NCI-H524 treated with DMSO at 0.1 percent for 48 hours (cell line): ENCODE data around the gene PTCH2.
A peak's percentile ranks its signal among the peaks of the same experiment; 100 is the strongest.

Experiments
- DNase-seq: peaks from one replicate; lab custom pipeline; 2025; lab: John Stamatoyannopoulos, UW

Gene PTCH2

DNA sequence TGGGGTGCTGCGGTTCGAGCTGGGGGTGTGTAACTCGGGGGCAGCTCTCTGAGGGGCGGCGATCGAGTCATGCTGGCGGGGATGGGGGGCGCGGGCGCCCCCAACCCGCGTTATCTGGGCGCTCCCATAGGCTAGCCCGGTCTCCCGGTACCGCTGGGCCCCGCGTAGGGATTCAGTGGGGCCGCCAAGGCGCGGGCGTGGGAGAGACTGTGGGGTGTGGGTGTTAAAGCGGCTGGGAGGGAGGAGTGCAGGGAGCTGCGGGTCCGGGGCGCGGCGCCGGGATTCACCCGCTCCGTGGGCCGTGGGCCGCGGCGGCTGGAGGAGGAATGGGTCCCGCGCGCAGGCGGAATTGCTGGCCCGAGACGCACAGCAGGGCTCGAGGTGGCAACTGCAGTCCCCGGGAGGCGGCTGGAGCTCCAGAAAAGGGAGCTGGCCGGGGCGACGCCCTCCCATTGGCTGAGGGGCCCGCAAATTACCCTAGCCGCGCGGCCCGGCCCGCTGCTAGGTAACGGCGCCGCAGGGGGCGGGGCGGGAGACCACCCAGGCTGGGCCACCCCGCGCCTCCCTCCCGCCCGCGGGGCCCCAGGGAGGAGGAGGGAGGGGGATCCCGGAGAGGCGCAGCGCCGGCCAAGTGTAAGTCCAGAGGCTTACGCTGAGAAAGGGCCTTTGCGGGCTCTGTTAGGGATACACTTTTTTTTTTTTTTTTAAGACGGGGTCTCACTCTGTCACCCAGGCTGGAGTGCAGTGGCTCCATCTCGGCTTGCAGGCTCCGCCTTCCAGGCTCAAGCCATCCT lies at the start of gene PTCH2:
TSS of gene PTCH2 (minus strand) at position 392 of the 794 bp plus-strand sequence. CDS start at position 71, 321 bp downstream.
- peak; percentile 25 for DNase-seq

DNA sequence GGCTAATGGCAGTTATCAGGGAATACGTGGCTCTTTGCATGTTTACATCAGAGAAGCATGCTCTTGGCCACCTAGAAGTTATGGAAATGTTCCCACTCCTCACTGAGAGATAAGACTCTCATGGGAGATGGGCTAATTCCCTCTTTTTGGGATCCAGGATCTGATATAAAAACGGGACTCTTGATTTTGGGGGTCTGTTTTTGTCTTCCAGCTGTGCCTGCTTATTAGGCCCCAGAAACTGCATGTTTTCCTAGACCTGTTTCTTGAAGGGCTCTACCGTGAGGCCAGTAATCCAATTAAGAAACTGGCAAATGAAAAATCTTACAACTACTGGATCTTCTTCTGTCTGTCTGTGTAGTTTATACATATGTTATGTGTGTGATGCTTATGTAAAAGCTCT lies 47.0 kb upstream of the PTCH2 start:
- no peak for DNase-seq

- DNase-seq, result no peak
These were observed 42.4 kb upstream of the PTCH2 start for GRCh38 chr1:44885406-44885805.

GRCh38 chr1:44884746-44885145 lies 41.7 kb upstream of the PTCH2 start:
- no peak for DNase-seq

GRCh38 chr1:44881011-44881632 lies 38.1 kb upstream of the PTCH2 start:
- no peak for DNase-seq

- no peak for DNase-seq
These were observed 31.1 kb upstream of the PTCH2 start for GRCh38 chr1:44874155-44874554.

DNA sequence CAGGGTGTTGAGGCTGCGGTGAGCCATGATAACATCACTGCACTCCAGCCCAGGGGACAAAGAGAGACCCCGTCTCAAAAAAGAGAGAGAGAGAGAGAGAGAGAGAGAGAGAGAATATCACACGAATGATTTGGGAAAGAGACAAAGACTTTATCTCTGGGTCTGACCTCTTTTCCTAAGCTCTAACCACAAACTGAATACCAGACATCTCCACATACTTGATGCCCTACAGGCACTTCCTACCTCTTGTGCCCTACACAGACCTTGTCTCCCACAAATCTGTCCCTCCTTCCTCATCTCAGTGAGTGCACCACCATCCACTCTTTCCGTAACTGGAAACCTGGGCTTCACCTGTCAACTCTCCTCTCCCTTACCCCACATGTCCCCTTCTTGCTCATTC lies 27.0 kb upstream of the PTCH2 start:
- no peak for DNase-seq

GRCh38 chr1:44867801-44868200 lies 24.7 kb upstream of the PTCH2 start:
- DNase-seq, result no peak

DNA sequence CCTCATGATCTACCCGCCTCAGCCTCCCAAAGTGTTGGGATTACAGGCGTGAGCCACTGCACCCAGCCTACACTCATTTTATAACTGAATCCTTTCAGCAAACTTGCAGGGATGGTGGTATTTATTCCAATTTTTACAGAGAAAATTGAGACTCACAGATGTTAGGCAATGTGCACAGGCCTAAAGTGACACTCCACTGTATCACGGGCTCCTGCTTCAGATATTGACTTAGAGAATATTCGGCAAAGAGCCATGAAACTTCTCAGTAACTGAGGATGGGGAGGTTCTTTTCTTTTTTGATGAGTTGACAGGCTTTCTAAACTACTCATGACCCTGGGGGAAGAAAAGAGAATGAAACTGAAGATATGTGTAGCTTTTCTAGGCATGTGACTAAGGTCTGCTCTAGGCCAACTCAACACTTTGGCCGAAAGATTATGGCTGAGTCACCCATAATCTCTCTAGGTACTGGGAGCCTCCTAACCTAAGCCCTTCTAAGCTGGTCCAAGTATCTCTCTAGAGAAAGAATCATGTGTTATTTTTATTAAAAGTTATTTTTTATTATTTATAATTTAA lies 19.9 kb upstream of the PTCH2 start:
- DNase-seq, result no peak

GRCh38 chr1:44860891-44861425 lies 17.9 kb upstream of the PTCH2 start:
- DNase-seq, result no peak

GRCh38 chr1:44860331-44860730 lies 17.3 kb upstream of the PTCH2 start:
- no peak for DNase-seq

- no peak for DNase-seq
These were observed 14.4 kb upstream of the PTCH2 start for GRCh38 chr1:44857446-44857845.

GRCh38 chr1:44855742-44856141 lies 12.7 kb upstream of the PTCH2 start:
- DNase-seq, result no peak

- DNase-seq, result no peak
These were observed 11.9 kb upstream of the PTCH2 start for GRCh38 chr1:44854970-44855369.

GRCh38 chr1:44853201-44853600 lies 10.1 kb upstream of the PTCH2 start:
- no peak for DNase-seq

DNA sequence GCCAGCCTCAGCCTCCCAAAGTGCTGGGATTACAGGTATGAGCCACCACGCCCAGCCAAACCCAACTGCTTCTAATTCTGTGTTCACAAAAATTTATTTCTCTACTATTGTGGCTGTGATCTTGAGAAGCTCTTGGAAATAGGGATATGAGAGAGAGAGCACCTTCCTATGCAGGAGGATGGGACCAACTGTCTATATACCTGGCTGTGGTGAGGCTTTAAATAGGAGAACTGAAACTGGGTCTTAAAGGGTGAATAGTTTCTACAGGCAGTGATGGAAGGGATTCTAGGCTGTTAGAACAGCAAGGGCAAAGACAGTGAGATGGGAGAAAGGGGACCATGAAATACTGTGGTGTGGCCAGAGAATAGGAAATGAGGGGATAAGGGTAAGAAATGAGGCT lies 8.3 kb upstream of the PTCH2 start:
- no peak for DNase-seq

- no peak for DNase-seq
These were observed 6.6 kb upstream of the PTCH2 start for GRCh38 chr1:44849575-44850132.

- DNase-seq, result no peak
These were observed 5.6 kb upstream of the PTCH2 start for GRCh38 chr1:44848456-44849181.

DNA sequence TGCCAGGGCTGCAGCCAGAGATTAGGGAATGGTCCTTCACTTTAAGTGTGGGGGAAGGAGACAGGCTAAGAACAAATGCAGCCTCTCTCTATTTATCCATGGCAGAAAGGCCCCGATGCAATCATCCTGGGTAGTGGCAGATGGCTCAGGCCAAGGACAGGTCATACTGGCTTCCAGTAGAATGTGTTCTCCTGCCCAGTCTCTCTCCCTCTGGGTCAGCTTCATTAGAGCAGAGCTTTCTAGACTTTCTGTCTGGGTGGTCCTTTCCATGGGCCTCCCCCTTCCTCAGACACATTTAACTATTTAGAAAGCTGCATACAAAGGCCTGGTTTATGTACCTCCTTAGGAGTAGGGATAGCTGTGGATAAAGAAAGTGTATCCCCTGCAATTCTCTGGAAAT lies 4.8 kb upstream of the PTCH2 start:
- no peak for DNase-seq

DNA sequence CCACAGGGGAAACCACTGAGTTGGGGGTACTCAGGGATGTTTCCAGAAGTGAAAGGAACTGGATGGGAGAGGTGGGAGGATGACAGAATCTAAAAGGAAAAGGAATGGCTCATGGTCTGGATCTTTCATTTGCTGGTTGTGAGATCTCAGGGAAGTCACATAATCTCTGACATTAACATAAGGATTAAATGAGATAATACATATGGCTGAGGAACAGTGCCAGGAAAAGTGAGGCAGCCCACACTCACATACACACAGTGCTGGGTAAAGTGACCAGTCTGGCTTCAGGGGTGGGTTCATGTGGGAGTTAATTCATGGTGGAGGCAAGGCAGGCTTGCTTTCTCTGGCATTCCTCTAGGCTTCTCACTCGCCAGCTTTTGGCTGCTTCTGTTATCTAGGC lies 3.9 kb upstream of the PTCH2 start:
- DNase-seq, result no peak

DNA sequence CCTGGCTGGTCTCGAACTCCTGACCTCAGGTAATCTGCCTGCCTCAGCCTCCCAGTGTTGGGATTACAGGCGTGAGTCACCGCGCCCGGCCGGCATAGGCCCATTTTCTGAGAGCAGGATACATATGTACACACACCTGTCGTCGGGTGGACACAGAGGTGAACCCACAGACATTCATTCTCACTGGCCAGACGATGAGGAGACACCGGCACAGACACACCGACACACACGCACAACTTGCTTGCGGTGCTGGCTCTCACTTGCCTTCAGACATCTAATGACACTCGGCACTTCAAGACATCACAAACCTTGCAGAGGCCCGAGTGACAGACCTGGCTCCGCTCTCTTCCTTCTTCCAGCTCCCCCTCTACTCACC lies 579 bp downstream of the PTCH2 start:
- DNase-seq, result no peak

DNA sequence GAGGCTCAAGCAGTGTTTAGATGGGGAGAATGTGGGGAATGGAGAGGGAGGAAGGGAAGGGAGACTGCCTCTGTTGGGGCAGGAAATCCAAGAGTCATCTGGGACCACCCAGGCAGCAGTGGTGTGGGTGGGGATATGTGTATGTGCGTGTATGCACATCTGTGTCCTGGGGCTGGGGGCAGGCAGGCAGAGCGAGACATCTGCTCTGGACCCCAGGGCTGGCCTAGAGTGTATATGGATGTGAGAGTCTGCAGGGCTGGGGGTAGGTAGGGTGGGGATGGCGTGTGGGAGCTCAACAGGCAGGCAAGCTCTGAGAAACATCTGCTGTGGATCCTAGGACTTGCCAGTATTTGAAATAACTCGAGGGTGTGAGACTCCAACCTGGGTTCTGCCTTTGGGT lies 3.5 kb downstream of the PTCH2 start:
- DNase-seq, result no peak
